ENCODE results near the gene ALDH5A1. TPM values are rescaled to one million over a fixed set of nuclear protein-coding genes. Genes with fewer than 3 reads are reported as not detected.

ALDH5A1 gene
- total and polyA plus RNA-seq, 7 donors = 3.5 to 41.7 (median 16.7) TPM

DNA sequence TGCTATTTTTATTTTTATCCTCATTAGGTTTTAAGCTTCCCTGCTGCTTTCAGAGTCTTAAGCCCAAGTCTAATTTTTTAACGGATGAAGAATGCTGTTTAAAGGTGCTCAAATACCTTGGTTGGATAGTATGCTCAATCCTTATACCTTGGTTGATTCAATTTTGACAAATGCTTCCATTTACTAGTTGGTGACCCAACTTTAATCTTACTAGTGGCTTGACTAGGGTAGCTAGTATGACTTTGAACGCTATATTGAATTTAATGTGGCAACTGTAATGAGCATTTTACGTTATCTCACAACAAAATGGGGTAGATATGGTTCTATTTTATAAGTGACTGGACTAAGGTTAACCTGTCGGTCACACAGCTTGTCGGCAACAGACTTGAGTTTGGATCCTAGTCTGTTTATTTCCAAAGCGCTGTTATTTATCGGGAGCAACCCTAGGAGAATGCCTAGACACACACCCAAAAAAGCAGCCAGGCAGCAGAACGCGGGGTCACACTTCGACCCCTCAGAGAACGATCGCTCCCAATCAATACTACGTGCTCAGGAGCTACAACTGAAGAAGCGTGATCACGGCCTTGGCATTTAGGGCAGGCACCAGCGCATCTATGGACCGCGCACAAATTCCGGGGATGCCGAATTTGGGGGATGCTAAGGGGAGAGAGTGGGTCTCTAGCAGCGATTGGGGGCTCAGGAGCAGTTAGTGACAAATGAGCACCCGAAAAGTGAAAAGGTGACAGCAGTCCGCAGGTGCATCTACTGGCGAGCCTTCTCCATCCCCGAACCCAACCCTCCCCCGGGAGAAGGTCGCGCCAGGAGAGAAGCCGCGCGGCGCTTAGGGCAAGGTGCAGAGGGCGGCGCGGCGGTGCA lies 586 bp upstream of the ALDH5A1 start:
- Histone ChIP-seq H3K27ac (peak overlapping the region; percentile 90), H3K27me3 (ENCODE audit: insufficient read depth in 3 of 3, low read length in 2 of 3) (no peaks in the 10 kb centered on the region), H3K36me3 (ENCODE audit: insufficient read depth in 1 of 2, low read depth in 1 of 2) (peaks cover 2 to 12% of the 10 kb centered on the region in 2 donors), H3K4me3 (peak overlapping the region; percentile 81), H3K9me3 (no peaks in the 10 kb centered on the region), H3K4me1 (peaks cover 31% of the 10 kb centered on the region)
- intact Hi-C loops (cut with DNase I) = no loop called here
- DNase-seq (no peak), ATAC-seq (no peak)
- 14 to 21% (median 16%) methylated on average over 29 to 36 of the region's 36 CpGs for WGBS, 3 donors
- no peak for TF ChIP-seq CTCF (IDR thresholded peaks at IDR 0.05)

- no peak overlapping the region for H3K4me3 ChIP-seq
- no peak for ATAC-seq
- no peak for DNase-seq
- H3K36me3 ChIP-seq (ENCODE audit: insufficient read depth in 1 of 2, low read depth in 1 of 2) = peaks cover 2 to 16% of the 10 kb centered on the region in 2 donors
- no peak for TF ChIP-seq CTCF (IDR thresholded peaks at IDR 0.05)
- H3K4me1 ChIP-seq = peaks cover 17% of the 10 kb centered on the region
- no peaks in the 10 kb centered on the region for H3K27me3 ChIP-seq (ENCODE audit: insufficient read depth in 3 of 3, low read length in 2 of 3)
- H3K27ac ChIP-seq = no peak overlapping the region
- H3K9me3 ChIP-seq = no peaks in the 10 kb centered on the region
- intact Hi-C loops (cut with DNase I) = no loop called here
- WGBS, 3 donors = 84 to 96% (median 91%) methylated on average over 11 of the region's 11 CpGs
Measured at GRCh38 chr6:24497254-24497970, 2.6 kb downstream of the ALDH5A1 start.

DNA sequence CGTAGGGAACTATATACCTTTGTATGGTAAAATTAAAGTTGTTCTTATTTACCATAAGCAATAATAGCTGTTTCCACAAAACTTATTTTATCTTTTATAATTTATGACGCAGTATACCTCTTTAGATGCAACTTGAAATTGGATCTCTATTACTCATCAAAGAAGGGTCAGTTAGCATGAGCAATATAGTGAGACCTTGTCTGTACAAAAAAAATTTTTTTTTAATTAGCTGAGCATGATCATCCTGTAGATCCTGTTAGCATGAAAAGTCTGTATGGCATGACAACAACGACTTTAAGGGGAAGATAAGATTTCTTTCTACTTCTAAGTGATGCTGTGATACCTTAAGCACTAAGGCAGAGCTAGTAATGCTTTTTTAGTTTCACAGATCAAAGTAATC lies 5.9 kb downstream of the ALDH5A1 start:
- intact Hi-C loops (cut with DNase I) = no loop called here
- Histone ChIP-seq H3K27ac (no peak overlapping the region), H3K36me3 (ENCODE audit: insufficient read depth in 1 of 2, low read depth in 1 of 2) (peaks cover 3 to 43% of the 10 kb centered on the region in 2 donors), H3K4me3 (no peak overlapping the region), H3K9me3 (no peaks in the 10 kb centered on the region), H3K4me1 (peaks cover 7% of the 10 kb centered on the region), H3K27me3 (ENCODE audit: insufficient read depth in 3 of 3, low read length in 2 of 3) (no peaks in the 10 kb centered on the region)
- DNase-seq (no peak), ATAC-seq (no peak)
- 89 to 92% (median 90%) methylated on average over 3 of the region's 3 CpGs for WGBS, 3 donors
- TF ChIP-seq CTCF (IDR thresholded peaks at IDR 0.05) = no peak

DNA sequence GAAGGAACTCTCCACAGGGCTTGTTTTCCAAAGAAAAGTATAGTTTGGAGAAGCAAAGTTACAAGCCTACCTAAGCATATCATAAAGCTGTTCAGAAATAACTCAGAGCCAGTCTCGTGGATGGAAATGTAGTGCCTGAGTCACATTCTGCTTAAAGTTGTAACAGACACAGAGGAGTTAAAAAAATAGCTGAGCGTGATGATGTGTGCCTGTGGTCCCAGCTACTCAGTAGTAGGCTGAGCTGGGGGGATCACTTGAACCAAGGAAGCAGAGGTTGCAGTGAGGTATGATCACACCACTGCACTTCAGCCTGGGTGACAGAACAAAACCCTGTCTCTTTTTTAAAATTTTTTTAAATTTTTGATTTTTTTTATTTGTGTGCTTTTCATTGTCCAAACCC lies 6.6 kb downstream of the ALDH5A1 start:
- DNase-seq = no peak
- Histone ChIP-seq H3K9me3 (no peaks in the 10 kb centered on the region), H3K4me3 (no peak overlapping the region), H3K4me1 (peaks cover under 1% of the 10 kb centered on the region), H3K27me3 (ENCODE audit: insufficient read depth in 3 of 3, low read length in 2 of 3) (no peaks in the 10 kb centered on the region), H3K36me3 (ENCODE audit: insufficient read depth in 1 of 2, low read depth in 1 of 2) (peaks cover 3 to 45% of the 10 kb centered on the region in 2 donors), H3K27ac (no peak overlapping the region)
- intact Hi-C loops (cut with DNase I) = no loop called here
- no peak for TF ChIP-seq CTCF (IDR thresholded peaks at IDR 0.05)
- ATAC-seq = no peak
- 62 to 78% (median 71%) methylated on average over 2 of the region's 2 CpGs for WGBS, 3 donors
